HG03025 (cell line): ENCODE results near the gene GYS1.
A peak's percentile ranks its signal among the peaks of the same experiment; 100 is the strongest.

Experiments used
- ATAC-seq: cut with Tn5 transposase; IDR thresholded peaks from one replicate; pipeline ENCODE4 v1.9.1; 2021; ENCODE audit warnings: mild to moderate bottlenecking, moderate library complexity; ENCODE audit not compliant: unreplicated experiment, low FRiP score

The GYS1 gene

DNA sequence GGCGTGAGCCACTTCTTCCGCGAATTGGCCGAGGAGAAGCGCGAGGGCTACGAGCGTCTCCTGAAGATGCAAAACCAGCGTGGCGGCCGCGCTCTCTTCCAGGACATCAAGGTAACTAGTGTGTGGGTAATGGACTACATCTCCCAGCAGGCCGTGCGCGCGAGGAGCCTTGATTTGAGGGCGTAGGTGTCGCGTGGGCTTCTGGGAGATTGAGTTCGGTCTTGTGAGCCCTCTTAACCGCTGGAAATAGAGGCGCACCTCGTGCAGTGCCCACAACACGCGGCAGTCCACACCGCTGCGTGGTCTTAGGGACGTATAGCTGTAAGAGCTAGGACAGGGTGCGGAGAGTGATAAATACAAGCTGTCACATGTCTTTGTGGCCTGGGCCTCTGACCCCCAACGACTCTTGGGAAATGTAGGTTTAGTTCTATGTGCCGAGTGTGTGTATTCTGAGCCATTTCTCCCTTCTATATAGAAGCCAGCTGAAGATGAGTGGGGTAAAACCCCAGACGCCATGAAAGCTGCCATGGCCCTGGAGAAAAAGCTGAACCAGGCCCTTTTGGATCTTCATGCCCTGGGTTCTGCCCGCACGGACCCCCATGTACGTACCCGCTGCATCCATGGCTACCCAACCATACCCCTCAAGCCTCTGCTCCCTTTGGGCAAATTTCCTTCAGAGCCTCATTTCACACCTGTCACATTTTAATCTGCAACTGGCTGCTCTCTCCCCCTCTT is 27.1 kb downstream of the GYS1 start:
- ATAC-seq, result peak; percentile 7

DNA sequence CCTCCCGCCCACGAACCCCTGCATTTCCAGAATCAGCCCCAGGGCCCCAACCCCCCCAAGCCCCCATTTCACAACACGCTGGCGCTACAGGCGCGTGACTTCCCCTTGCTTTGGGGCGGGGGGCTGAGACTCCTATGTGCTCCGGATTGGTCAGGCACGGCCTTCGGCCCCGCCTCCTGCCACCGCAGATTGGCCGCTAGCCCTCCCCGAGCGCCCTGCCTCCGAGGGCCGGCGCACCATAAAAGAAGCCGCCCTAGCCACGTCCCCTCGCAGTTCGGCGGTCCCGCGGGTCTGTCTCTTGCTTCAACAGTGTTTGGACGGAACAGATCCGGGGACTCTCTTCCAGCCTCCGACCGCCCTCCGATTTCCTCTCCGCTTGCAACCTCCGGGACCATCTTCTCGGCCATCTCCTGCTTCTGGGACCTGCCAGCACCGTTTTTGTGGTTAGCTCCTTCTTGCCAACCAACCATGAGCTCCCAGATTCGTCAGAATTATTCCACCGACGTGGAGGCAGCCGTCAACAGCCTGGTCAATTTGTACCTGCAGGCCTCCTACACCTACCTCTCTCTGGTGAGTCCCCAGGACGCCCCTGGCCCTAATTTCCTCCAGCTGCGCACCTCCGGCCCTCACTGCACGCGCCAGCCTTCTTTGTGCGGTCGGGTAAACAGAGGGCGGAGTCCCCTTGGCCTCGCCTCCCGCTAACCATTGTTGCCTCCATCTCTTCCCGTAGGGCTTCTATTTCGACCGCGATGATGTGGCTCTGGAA is 27.9 kb downstream of the GYS1 start, which contains the start of gene FTL:
Gene FTL (plus strand): TSS at position 270 of the 766 bp plus-strand sequence. CDS start 199 bp downstream, at position 469.
- peak; percentile 59 for ATAC-seq

DNA sequence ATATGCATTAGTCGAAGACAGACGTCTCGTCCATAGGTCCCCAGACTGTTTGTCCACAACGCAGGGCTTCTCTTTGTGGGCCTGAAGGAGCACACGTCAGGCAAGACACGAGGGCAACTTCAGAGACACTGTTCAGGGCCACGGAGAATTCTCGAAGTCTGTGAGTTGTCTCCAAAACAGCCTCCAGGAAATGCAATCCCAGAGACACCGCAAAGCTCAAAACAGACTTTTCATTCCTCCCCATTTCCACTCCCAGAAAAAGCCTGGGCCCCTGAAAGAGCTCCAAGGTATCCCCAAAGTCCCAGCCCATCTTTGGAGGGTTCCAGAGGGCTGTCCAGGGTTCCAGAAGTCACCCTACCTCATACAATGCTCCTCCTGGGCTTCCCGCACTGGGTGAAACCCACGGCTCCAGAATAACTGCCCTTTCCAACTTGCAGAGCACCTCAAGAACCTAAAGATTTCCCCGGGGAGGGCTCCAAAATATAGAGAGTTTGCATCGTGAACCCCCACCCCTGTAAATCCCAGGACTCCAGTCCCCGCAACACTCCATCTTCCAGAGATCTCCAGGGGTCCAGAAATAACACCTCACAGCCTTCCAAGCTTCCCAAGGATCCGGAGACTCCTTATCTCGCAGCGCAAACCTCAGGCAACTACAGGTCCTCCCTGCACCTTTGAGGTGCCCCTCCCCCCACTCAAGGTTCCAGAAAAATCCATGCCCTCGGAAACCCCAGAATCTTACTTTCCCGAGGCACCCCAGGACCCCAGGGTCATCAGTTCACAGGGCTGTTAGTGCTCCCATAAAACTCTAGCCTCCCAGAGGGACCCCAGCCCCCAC is 28.7 kb downstream of the GYS1 start:
- ATAC-seq, result no peak

DNA sequence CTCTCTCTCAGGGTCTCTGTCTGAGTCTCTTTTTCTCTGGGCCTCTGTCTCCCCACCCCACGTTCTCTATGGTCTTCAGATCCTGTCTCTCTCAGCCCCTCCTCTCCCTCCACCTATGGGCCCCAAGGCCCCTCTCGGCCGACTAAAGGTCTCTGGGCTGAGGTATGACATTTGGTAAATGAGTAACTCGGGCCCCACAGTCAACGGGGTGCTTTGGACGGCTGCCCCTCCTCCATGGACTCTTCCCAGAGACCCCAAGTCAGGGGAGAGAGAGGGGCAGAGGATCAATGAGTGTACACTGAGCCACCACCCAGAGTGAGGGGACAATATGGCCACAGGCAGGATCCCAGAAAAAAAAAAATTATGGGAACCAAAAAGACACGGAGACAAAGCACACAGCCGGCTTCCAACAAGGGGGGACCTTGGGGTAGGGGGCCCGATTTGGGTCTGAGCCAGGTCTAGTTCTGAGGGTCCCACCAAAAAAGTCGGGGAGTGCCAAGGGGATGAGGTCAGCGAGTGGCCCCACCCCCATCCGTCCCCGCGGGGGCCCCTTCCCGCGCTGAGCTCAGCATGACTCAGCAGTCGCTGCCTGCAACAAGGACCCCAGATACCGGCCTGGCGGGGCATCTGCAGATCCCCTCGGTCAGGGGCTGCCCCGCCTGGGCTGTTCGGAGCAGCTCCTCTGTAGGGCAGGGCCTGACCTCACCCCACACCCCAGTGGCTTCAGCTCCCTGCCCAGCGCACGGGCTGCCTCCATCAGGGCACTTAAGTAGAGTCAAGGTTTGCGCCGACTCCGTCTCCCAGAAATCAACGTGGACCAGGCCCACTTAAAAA is 29.5 kb downstream of the GYS1 start:
- no peak for ATAC-seq

- ATAC-seq, result no peak
Observed at GRCh38 chr19:48962849-48963165, 30.3 kb downstream of the GYS1 start.

DNA sequence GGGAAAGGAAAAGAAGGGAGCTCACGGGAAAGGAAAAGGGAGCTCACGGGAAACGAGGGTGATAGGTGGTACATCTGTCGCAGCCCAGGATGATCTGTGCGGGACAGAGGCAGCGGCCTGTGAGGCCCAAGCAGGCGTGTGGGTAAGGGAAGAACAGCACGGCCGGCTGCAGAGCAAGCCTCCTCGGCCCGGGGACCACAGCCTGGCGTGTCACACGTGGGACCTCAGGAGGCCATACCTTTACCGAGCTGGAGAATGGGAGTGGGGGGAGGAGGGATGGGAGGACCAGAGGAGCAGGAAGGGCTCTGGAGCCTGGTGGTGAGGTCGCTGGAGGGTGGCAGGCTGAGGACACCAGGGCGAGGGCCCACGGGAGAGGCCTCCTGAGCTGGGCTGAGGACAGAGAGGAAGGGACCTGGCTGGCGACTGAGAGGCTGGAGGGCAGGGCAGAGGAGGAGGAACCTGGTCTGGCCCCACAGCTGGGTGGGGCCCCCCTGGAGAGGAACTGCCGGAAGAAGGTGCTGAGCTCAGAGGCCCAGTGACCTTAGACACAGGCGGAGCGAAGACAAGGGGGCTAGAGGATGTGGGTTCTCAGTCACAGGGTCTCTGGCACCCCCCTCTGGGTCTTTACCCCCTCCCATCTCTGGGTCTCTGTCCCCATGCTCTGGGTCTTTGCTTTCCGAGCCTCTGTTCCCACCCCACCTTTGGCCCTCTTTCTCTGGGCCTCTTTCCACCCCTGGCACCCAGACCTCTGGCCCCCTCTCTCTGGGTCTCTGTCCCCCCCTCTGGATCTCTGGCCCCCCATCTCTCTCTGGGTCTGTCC is 30.9 kb downstream of the GYS1 start:
- ATAC-seq, result no peak

DNA sequence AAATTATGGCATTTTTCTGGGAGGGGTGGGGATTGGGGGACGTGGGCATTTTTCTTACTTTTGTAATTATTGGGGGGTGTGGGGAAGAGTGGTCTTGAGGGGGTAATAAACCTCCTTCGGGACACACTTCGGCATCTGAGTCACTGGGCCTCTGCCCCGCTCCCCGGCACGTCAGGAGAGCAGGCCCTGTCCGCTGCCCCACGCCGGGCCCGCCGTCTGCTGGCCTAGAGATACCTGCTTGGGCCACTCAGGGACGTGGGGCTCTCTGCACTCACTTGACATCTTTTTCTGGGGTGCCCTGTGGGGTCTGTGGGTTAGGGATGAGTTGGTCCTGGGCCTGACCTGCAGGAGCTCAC is 31.5 kb downstream of the GYS1 start:
- no peak for ATAC-seq

- no peak for ATAC-seq
Observed at GRCh38 chr19:48961051-48961649, 32.0 kb downstream of the GYS1 start.

GRCh38 chr19:48959341-48960239 is 33.5 kb downstream of the GYS1 start:
- ATAC-seq, result no peak

GRCh38 chr19:48958006-48958405 is 35.1 kb downstream of the GYS1 start:
- ATAC-seq, result no peak

DNA sequence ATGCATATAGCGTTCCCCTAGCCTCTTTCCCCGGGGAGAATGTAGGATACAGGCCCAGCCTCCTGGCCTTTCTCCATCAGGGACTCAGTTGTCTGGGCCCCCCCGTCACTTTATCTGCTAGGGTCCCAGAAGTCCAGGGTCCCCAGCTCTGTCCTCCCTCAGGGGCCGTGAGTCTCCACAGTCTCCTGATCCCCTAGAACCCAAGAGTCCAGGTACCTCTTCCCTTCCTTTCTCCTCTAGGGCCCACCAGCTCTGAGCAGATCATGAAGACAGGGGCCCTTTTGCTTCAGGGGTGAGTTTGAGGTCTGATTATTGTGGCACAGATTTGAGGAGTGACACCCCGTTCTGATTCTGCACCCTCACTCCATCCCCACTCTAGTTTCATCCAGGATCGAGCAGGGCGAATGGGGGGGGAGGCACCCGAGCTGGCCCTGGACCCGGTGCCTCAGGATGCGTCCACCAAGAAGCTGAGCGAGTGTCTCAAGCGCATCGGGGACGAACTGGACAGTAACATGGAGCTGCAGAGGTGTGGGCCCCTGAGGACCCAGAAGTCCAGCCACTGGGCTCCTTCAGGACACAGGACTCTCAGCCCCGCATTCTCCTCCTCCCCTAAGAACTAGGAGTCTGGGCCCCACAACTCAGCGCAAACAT is 37.7 kb downstream of the GYS1 start:
- ATAC-seq, result no peak

- ATAC-seq, result peak; percentile 73
Observed at GRCh38 chr19:48954595-48955307, 38.4 kb downstream of the GYS1 start, which contains the start of gene BAX. Gene BAX (plus strand): TSS chr19:48954875. CDS start chr19:48954929, 54 bp downstream.

GRCh38 chr19:48953990-48954594 is 39.0 kb downstream of the GYS1 start:
- ATAC-seq, result no peak

DNA sequence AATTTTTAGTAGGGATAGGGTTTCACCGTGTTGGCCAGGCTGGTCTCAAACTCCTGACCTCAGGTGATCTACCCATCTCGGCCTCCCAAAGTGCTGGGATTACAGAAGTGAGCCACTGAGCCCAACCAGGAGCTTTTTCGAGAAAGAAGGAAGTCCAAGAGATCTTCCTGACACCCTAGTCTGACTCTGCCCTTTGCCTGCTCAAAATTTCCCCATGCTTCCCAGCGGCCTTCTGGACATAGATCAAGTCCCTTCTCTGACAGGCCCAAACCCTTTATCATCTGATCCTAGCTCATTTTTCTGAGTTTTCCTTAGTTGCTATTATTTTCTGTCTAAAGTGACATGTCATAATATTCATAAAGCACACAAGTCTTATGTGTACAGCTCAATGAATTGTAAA is 40.0 kb downstream of the GYS1 start:
- no peak for ATAC-seq

DNA sequence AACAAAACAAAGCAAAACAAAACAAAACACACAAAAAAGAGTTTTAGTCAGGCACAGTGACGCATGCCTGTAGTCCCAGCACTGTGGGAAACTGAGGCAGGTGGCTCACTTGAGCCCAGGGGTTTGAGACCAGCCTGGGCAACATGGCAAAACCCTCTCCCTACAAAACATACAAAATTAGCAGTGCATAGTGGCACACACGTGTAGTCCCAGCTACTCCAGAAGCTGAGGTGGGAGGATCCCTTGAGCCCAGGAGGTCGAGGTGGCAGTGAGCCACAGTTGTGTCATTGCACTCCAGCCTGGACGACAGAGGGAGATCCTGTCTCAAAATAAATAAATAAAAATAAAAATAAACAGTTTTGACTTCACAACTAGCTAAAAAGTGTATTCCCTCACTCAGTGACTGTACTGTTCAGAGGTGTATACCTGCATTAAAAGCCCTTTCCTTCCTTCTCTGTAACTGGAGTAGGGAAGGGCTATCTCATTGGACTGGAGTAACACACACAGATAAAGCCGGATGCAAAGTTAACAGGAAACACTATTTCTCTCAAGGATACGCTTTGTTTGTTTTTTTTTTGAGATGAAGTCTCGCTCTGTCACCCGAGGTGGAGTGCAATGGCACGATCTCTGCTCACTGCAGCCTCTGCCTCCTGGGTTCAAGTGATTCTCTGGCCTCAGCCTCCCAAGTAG is 42.1 kb downstream of the GYS1 start:
- ATAC-seq, result no peak

GRCh38 chr19:48950159-48950558 is 43.0 kb downstream of the GYS1 start:
- no peak for ATAC-seq
